ENCODE data around the gene FILIP1L. TPM values are rescaled to one million over a fixed set of nuclear protein-coding genes. Genes with fewer than 3 reads are reported as not detected.

Gene FILIP1L
- total and polyA plus RNA-seq, 2 of the 8 experiments (the other 6 are each of a cell fraction or from before 2014, with no cell fraction given), result 0.06 to 0.09 TPM

DNA sequence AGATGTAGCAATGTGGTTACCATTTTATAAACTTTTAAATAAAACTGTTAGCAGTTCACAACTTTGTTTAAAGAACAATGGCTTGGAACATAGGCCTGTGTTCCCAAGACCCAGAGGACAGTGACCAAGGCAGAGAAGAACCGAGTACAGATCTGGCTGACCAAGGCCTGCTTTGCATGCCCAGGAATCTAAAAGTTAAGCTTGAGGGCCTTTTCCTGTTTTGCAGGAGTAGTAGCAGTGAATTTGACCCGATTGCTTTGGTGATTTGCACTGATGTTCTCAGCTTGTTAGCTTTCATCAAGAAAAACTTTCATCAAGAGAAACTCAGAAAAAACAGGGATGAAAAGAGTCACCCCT lies 9.9 kb downstream of the FILIP1L start:
- Histone ChIP-seq H3K4me1 (replicated peaks in 1 of 4; ENCODE audit: control insufficient read depth in 3 of 4, insufficient read depth in 4 of 4, low read length in 3 of 4) (peaks cover 0 to 2% (median 0%) of the 10 kb centered on the region in 4 experiments; a peak in 1 of 7 replicates), H3K4ac (replicated peaks; ENCODE audit: insufficient read length, low read depth, low read length) (no peak overlapping the region), H2BK12ac (ENCODE audit: low read depth, low read length) (no peak overlapping the region), H2BK5ac (ENCODE audit: low read depth, low read length) (no peak overlapping the region), H3K27ac (ENCODE audit: low read depth, low read length) (no peak overlapping the region), H2BK20ac (ENCODE audit: low read length) (no peak overlapping the region), H4K8ac (ENCODE audit: extremely low read depth, insufficient read depth, low read length) (no peak overlapping the region), H3K56ac (replicated peaks; ENCODE audit: insufficient read length, low read depth, low read length) (no peak overlapping the region), H3K18ac (ENCODE audit: extremely low read depth, low read length) (no peak overlapping the region), H3K36me3 (ENCODE audit: control insufficient read depth in 2 of 4, insufficient read depth in 4 of 4, low read length in 3 of 4) (no peaks in the 10 kb centered on the region), H4K91ac (replicated peaks; ENCODE audit: insufficient read length, low read length) (no peak overlapping the region), H2AFZ (ENCODE audit: low read length) (no peak overlapping the region), H3K4me3 (ENCODE audit: extremely low read depth in 1 of 4, insufficient read depth in 2 of 4, low read depth in 3 of 4, low read length in 4 of 4) (no peak overlapping the region), H3K4me2 (ENCODE audit: insufficient read depth in 1 of 2, low read depth in 2 of 2, low read length in 2 of 2) (no peak overlapping the region), H4K20me1 (replicated peaks in 1 of 2; ENCODE audit: control insufficient read depth in 1 of 2, insufficient read depth in 2 of 2, low read length in 2 of 2) (no peaks in the 10 kb centered on the region), H3K79me2 (ENCODE audit: control insufficient read depth in 1 of 2, insufficient read depth in 2 of 2, low read length in 2 of 2) (no peaks in the 10 kb centered on the region), H3K9me3 (ENCODE audit: insufficient read depth in 2 of 2, low read depth in 1 of 2, low read length in 1 of 2) (no peaks in the 10 kb centered on the region), H3K23me2 (ENCODE audit: low read depth, low read length) (no peaks in the 10 kb centered on the region; the same call in 1 of the 2 replicates), H3K23ac (ENCODE audit: insufficient read length) (no peak overlapping the region), H3K9ac (replicated peaks in 1 of 4; ENCODE audit: extremely low read depth in 1 of 4, low read depth in 3 of 4, low read length in 3 of 4) (no peak overlapping the region), H2BK120ac (replicated peaks; ENCODE audit: low read depth, low read length) (no peak overlapping the region), H2AK5ac (ENCODE audit: low read depth, low read length) (no peak overlapping the region), H3K27me3 (replicated peaks in 1 of 4; ENCODE audit: control insufficient read depth in 3 of 4, extremely low read depth in 1 of 4, insufficient read depth in 3 of 4, low read length in 3 of 4) (no peaks in the 10 kb centered on the region), H2BK15ac (ENCODE audit: low read length) (no peak overlapping the region), H3K79me1 (ENCODE audit: low read depth, low read length) (no peaks in the 10 kb centered on the region), H4K5ac (ENCODE audit: insufficient read length, low read depth, low read length) (no peak overlapping the region), H3K14ac (ENCODE audit: insufficient read length) (no peak overlapping the region)
- ChIA-PET POLR2A (ENCODE audit: partially characterized antibody) (interaction anchor here (0.9 to 1.0 kb wide), 2 partner anchors 155 to 156 kb away, joined by 3 to 4 read pairs; partner anchors contain the start of gene TBC1D23), CTCF (ENCODE audit: partially characterized antibody) (interaction anchor here (1.0 to 3.3 kb wide), 7 partner anchors 10 to 273 kb away, joined by 3 to 11 read pairs (median 4); no protein-coding TSS in a partner anchor)
- no peak for TF ChIP-seq TAF1 (IDR thresholded peaks at IDR 0.05; ENCODE audit: low read depth, low read length)
- no peak for TF ChIP-seq EGR1 (IDR thresholded peaks at IDR 0.05; ENCODE audit: borderline replicate concordance, low read depth, low read length)
- TF ChIP-seq YY1 (IDR thresholded peaks at IDR 0.05; ENCODE audit: low read depth, low read length), result no peak
- FAIRE-seq (no peak), DNase-seq (ENCODE audit: low read depth in 1 of 2, low spot score in 2 of 2) (no peak)
- WGBS, 2 experiments (ENCODE audit: extremely low coverage in 1 of 2, insufficient coverage in 1 of 2, insufficient read length in 1 of 2, insufficient replicate concordance in 2 of 2, low coverage in 1 of 2, low lambda C conversion rate in 2 of 2, missing lambda C conversion rate in 1 of 2), result 86% methylated on average over 2 of the region's 2 CpGs; no CpG with 5 or more reads in 1 of the 2 experiments

All from H1 (cell line).